SK-N-MC (cell line): Measurements from ENCODE around the gene MYCL.

Source experiments
- EZH2 ChIP-seq: fragments of 200-600 bp; sonication (generic); IDR thresholded peaks from one replicate; pipeline ENCODE4 v1.6.1; 2017; ENCODE audit warnings: antibody characterized with exemption
- FOXP2 ChIP-seq: optimal IDR thresholded peaks from 2 replicates; pipeline ENCODE3; 2011; ENCODE audit warnings: mild to moderate bottlenecking, moderate library complexity; ENCODE audit not compliant: insufficient read depth; ENCODE audit errors: extremely low read length, control extremely low read depth
- POLR2AphosphoS5 ChIP-seq: IDR thresholded peaks from 2 replicates; pipeline ENCODE4 v1.6.1; 2012; ENCODE audit warnings: mild to moderate bottlenecking, low read depth, low read length, borderline replicate concordance

DNA sequence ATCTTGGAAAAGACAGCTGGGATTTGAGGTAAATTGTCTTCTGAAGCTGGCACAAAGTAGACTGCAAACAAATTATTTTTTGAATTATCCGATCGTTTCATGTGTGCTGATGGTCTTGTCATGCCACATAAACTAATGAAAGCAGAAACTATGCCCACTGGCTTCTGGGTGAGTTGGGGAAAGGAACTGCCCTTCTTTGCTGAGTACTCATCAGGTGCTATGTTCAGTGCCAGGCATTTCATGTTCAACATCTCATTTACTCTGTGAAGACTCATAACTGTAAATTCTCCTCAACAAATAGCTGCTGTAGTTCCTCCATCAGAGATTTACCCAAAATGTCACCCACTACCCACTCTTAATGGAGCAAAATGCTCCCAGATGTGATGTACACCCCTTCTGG, 19.6 kb downstream of the MYCL start:
- TF ChIP-seq EZH2 (no peak), POLR2AphosphoS5 (no peak), FOXP2 (no peak)
